Glutamatergic neuron (in vitro differentiated cells): ENCODE measurements around the gene PEX5L. TPM values are rescaled to one million over a fixed set of nuclear protein-coding genes. Genes with fewer than 3 reads are reported as not detected.
A peak's percentile ranks its signal among the peaks of the same experiment; 100 is the strongest.

Experiments
- DNase-seq: peaks from one replicate; pipeline ENCODE4 v3.0.0; 2022
- H3K27ac Mint-ChIP-seq: one replicate; pipeline ENCODE4 v1.8.0; 2020; ENCODE audit warnings: mild to moderate bottlenecking, mixed read lengths, inconsistent platforms; ENCODE audit not compliant: unreplicated experiment
- H3K27me3 Mint-ChIP-seq: one replicate; pipeline ENCODE4 v1.8.0; 2020; ENCODE audit warnings: mild to moderate bottlenecking, moderate library complexity, mixed read lengths, inconsistent platforms; ENCODE audit not compliant: unreplicated experiment
- H3K36me3 Mint-ChIP-seq: one replicate; pipeline ENCODE4 v1.8.0; 2020; ENCODE audit warnings: mild to moderate bottlenecking, mixed read lengths, inconsistent platforms; ENCODE audit not compliant: unreplicated experiment
- H3K4me1 Mint-ChIP-seq: one replicate; pipeline ENCODE4 v1.8.0; 2020; ENCODE audit warnings: mild to moderate bottlenecking, low read depth, mixed read lengths, inconsistent platforms; ENCODE audit not compliant: unreplicated experiment
- H3K4me3 Mint-ChIP-seq: one replicate; pipeline ENCODE4 v1.8.0; 2020; ENCODE audit warnings: mild to moderate bottlenecking, mixed read lengths, inconsistent platforms; ENCODE audit not compliant: unreplicated experiment
- H3K9me3 Mint-ChIP-seq: one replicate; pipeline ENCODE4 v1.8.0; 2020; ENCODE audit warnings: mild to moderate bottlenecking, moderate library complexity, mixed read lengths, inconsistent platforms; ENCODE audit not compliant: unreplicated experiment
- CTCF ChIP-seq: fragments of 200-600 bp; sonication (generic); IDR thresholded peaks from one replicate; pipeline ENCODE4 v1.5.0; 2021; ENCODE audit not compliant: partially characterized antibody, unreplicated experiment
- total RNA-seq: library from RNA; stranded (reverse); fragmentation: NEBNext Ultra II Directional; extraction: Animal tissue kit (Norgen Biotek cat#: 25700); gene quantifications from one replicate; pipeline ENCODE4 v1.2.1, GENCODE V29; 2021; ENCODE audit not compliant: unreplicated experiment

PEX5L gene
- total RNA-seq, 1 donor from 2014 or later: 41.0 TPM

- Mint-ChIP-seq H3K4me1 (peaks cover 53% of the 10 kb centered on the region), H3K27me3 (no peaks in the 10 kb centered on the region), H3K36me3 (no peaks in the 10 kb centered on the region), H3K4me3 (no peak overlapping the region), H3K27ac (no peak overlapping the region), H3K9me3 (peaks cover 1% of the 10 kb centered on the region)
- no peak for TF ChIP-seq CTCF
- no peak for DNase-seq
Observed at GRCh38 chr3:179969525-179969924, 67.2 kb downstream of the PEX5L start.

GRCh38 chr3:179967622-179968021, 69.1 kb downstream of the PEX5L start:
- Mint-ChIP-seq H3K9me3 (peaks cover 3% of the 10 kb centered on the region), H3K4me3 (no peak overlapping the region), H3K36me3 (no peaks in the 10 kb centered on the region), H3K27me3 (no peaks in the 10 kb centered on the region), H3K4me1 (peaks cover 38% of the 10 kb centered on the region), H3K27ac (no peak overlapping the region)
- no peak for TF ChIP-seq CTCF
- no peak for DNase-seq

GRCh38 chr3:179964890-179965289, 71.8 kb downstream of the PEX5L start:
- H3K4me1 Mint-ChIP-seq: peaks cover 27% of the 10 kb centered on the region
- no peak overlapping the region for H3K27ac Mint-ChIP-seq
- peaks cover 3% of the 10 kb centered on the region for H3K9me3 Mint-ChIP-seq
- H3K27me3 Mint-ChIP-seq: peaks cover 2% of the 10 kb centered on the region
- no peak for TF ChIP-seq CTCF
- no peak overlapping the region for H3K4me3 Mint-ChIP-seq
- H3K36me3 Mint-ChIP-seq: no peaks in the 10 kb centered on the region
- DNase-seq: no peak

GRCh38 chr3:179962629-179963387, 73.9 kb downstream of the PEX5L start:
- H3K4me3 Mint-ChIP-seq: no peak overlapping the region
- H3K27ac Mint-ChIP-seq: peak overlapping the region; percentile 35
- H3K27me3 Mint-ChIP-seq: peaks cover 2% of the 10 kb centered on the region
- H3K4me1 Mint-ChIP-seq: peaks cover 28% of the 10 kb centered on the region
- DNase-seq: no peak
- no peaks in the 10 kb centered on the region for H3K36me3 Mint-ChIP-seq
- TF ChIP-seq CTCF: no peak
- peaks cover 3% of the 10 kb centered on the region for H3K9me3 Mint-ChIP-seq

GRCh38 chr3:179961703-179962078, 75.0 kb downstream of the PEX5L start:
- Mint-ChIP-seq H3K4me3 (no peak overlapping the region), H3K9me3 (peaks cover 3% of the 10 kb centered on the region), H3K4me1 (peaks cover 28% of the 10 kb centered on the region), H3K27ac (peak overlapping the region; percentile 23), H3K36me3 (no peaks in the 10 kb centered on the region), H3K27me3 (peaks cover 2% of the 10 kb centered on the region)
- TF ChIP-seq CTCF: no peak
- no peak for DNase-seq
